HCT116 (cell line): Measurements from ENCODE around the gene ARSK.
A peak's percentile ranks its signal among the peaks of the same experiment; 100 is the strongest.

ENCODE experiments used
- CTCF ChIP-seq, 3 experiments: fragments of 200-600 bp in 1 of 3; sonication (generic) in 1 of 3; IDR thresholded peaks in 2 of 3; conservative IDR thresholded peaks in 1 of 3; 2 replicates each; pipeline ENCODE4 v1.5.1; 2012 to 2017; ENCODE audit warnings: low read depth in 2 of 3, low read length in 2 of 3, antibody characterized with exemption in 1 of 3, borderline replicate concordance in 1 of 3, control low read depth in 1 of 3, mild to moderate bottlenecking in 1 of 3, mixed read lengths in 1 of 3, mixed run types in 1 of 3, moderate library complexity in 1 of 3; ENCODE audit not compliant: insufficient read depth in 1 of 3
- EGR1 ChIP-seq: IDR thresholded peaks from 2 replicates; pipeline ENCODE4 v1.6.1; 2012; ENCODE audit warnings: low read depth
- POLR2A ChIP-seq: IDR thresholded peaks from 2 replicates; pipeline ENCODE4 v1.7.0; 2011; ENCODE audit warnings: borderline replicate concordance; ENCODE audit not compliant: insufficient read depth, insufficient read length; ENCODE audit errors: extremely low read depth
- YY1 ChIP-seq: IDR thresholded peaks from 2 replicates; pipeline ENCODE4 v1.6.1; 2011; ENCODE audit warnings: low read length, low read depth, moderate library complexity, mild to moderate bottlenecking; ENCODE audit not compliant: insufficient replicate concordance; ENCODE audit errors: extremely low read depth

GRCh38 chr5:95646569-95647431, 91.9 kb downstream of the ARSK start, which contains the start of gene RFESD:
- peak in 1 of 3 experiments; percentile 10; a peak in 1 of 6 replicates for TF ChIP-seq CTCF (IDR thresholded peaks at IDR 0.05 in 2 of 3, conservative IDR thresholded peaks at IDR 0.05 in 1 of 3; ENCODE audit: borderline replicate concordance in 1 of 3, insufficient read depth in 1 of 3, low read depth in 2 of 3, low read length in 2 of 3)
- peak; percentile 3 for TF ChIP-seq YY1
- peak; percentile 72 for TF ChIP-seq POLR2A
- peak; percentile 82 for TF ChIP-seq EGR1
